GM10266 (cell line): ENCODE data around the gene HOATZ.

Experiments used
- DNase-seq: peaks from one replicate; pipeline ENCODE4 v3.0.0; 2012; ENCODE audit errors: extremely low spot score
- CTCF ChIP-seq: IDR thresholded peaks from 2 replicates; pipeline ENCODE4 v1.5.1; 2012; ENCODE audit warnings: mild to moderate bottlenecking, low read depth; ENCODE audit not compliant: control insufficient read depth, insufficient read depth; ENCODE audit errors: missing control alignments

The HOATZ gene

GRCh38 chr11:111565114-111565720 is 50.6 kb downstream of the HOATZ start:
- TF ChIP-seq CTCF: peak; percentile 79
- peak; percentile 47 for DNase-seq

- DNase-seq: no peak
- no peak for TF ChIP-seq CTCF
Measured at GRCh38 chr11:111566324-111566723, 51.7 kb downstream of the HOATZ start.

- TF ChIP-seq CTCF: no peak
Measured at GRCh38 chr11:111569476-111569875, 54.9 kb downstream of the HOATZ start.

GRCh38 chr11:111570796-111571195 is 56.2 kb downstream of the HOATZ start:
- TF ChIP-seq CTCF: no peak
- no peak for DNase-seq

More at GRCh38 chr11:111569476-111569875, 54.9 kb downstream of the HOATZ start:
- no peak for DNase-seq

- no peak for TF ChIP-seq CTCF
- no peak for DNase-seq
Measured at GRCh38 chr11:111571829-111572501, 57.4 kb downstream of the HOATZ start.

- TF ChIP-seq CTCF: no peak
- DNase-seq: no peak
Measured at GRCh38 chr11:111572581-111572980, 58.0 kb downstream of the HOATZ start.

GRCh38 chr11:111573821-111574249 is 59.3 kb downstream of the HOATZ start:
- no peak for DNase-seq
- no peak for TF ChIP-seq CTCF
